Mesothelial cell of epicardium (in vitro differentiated cells): Measurements from ENCODE around the gene METTL14. TPM values are rescaled to one million over a fixed set of nuclear protein-coding genes. Genes with fewer than 3 reads are reported as not detected.
A peak's percentile ranks its signal among the peaks of the same experiment; 100 is the strongest.

Experiments
- DNase-seq, 2 experiments: peaks; one replicate each; pipeline ENCODE4 v3.0.0; 2021; ENCODE audit warnings: low spot score in 2 of 2; ENCODE audit not compliant: unreplicated experiment in 2 of 2
- H3K27ac Mint-ChIP-seq: 2 replicates; pipeline ENCODE4 v1.8.0; 2021; ENCODE audit warnings: mixed read lengths
- H3K27me3 Mint-ChIP-seq: 2 replicates; pipeline ENCODE4 v1.8.0; 2021; ENCODE audit warnings: low read depth, mixed read lengths
- H3K36me3 Mint-ChIP-seq: 2 replicates; pipeline ENCODE4 v1.8.0; 2021; ENCODE audit warnings: mixed read lengths
- H3K4me1 Mint-ChIP-seq: 2 replicates; pipeline ENCODE4 v1.8.0; 2021; ENCODE audit warnings: mixed read lengths
- H3K4me3 Mint-ChIP-seq: 2 replicates; pipeline ENCODE4 v1.8.0; 2021; ENCODE audit warnings: mild to moderate bottlenecking, moderate library complexity, mixed read lengths
- H3K9me3 Mint-ChIP-seq: 2 replicates; pipeline ENCODE4 v1.8.0; 2021; ENCODE audit warnings: mixed read lengths
- CTCF ChIP-seq: fragments of 200-600 bp; sonication (generic); IDR thresholded peaks from one replicate; pipeline ENCODE4 v1.5.0; 2021; ENCODE audit warnings: antibody characterized with exemption; ENCODE audit not compliant: unreplicated experiment
- total RNA-seq: library from RNA; stranded (reverse); gene quantifications from 3 replicates; pipeline ENCODE4 v1.2.1, GENCODE V29; 2021

METTL14 gene
- total RNA-seq, 1 donor from 2014 or later = 60.2 TPM

- no peak overlapping the region for H3K27ac Mint-ChIP-seq
- TF ChIP-seq CTCF = no peak
- peaks cover 28% of the 10 kb centered on the region for H3K4me1 Mint-ChIP-seq
- no peaks in the 10 kb centered on the region for H3K9me3 Mint-ChIP-seq
- H3K36me3 Mint-ChIP-seq = peaks cover 37% of the 10 kb centered on the region
- DNase-seq = no peak
- H3K4me3 Mint-ChIP-seq = no peak overlapping the region
- H3K27me3 Mint-ChIP-seq = no peaks in the 10 kb centered on the region
These were observed 52.9 kb downstream of the METTL14 start for GRCh38 chr4:118738090-118738489.

GRCh38 chr4:118739022-118739713 lies 54.0 kb downstream of the METTL14 start:
- no peak overlapping the region for H3K27ac Mint-ChIP-seq
- TF ChIP-seq CTCF = no peak
- no peaks in the 10 kb centered on the region for H3K27me3 Mint-ChIP-seq
- peaks cover 36% of the 10 kb centered on the region for H3K36me3 Mint-ChIP-seq
- no peaks in the 10 kb centered on the region for H3K9me3 Mint-ChIP-seq
- no peak overlapping the region for H3K4me3 Mint-ChIP-seq
- no peak for DNase-seq
- H3K4me1 Mint-ChIP-seq = peaks cover 28% of the 10 kb centered on the region

- H3K9me3 Mint-ChIP-seq = no peaks in the 10 kb centered on the region
- H3K4me3 Mint-ChIP-seq = no peak overlapping the region
- DNase-seq = no peak
- no peaks in the 10 kb centered on the region for H3K27me3 Mint-ChIP-seq
- H3K4me1 Mint-ChIP-seq = peaks cover 20% of the 10 kb centered on the region
- TF ChIP-seq CTCF = peak; percentile 90
- H3K27ac Mint-ChIP-seq = peak overlapping the region; percentile 58
- peaks cover 42% of the 10 kb centered on the region for H3K36me3 Mint-ChIP-seq
These were observed 55.7 kb downstream of the METTL14 start for GRCh38 chr4:118740869-118741268.

- no peaks in the 10 kb centered on the region for H3K27me3 Mint-ChIP-seq
- DNase-seq = no peak
- no peak for TF ChIP-seq CTCF
- peak overlapping the region; percentile 68 for H3K27ac Mint-ChIP-seq
- H3K4me1 Mint-ChIP-seq = peaks cover 24% of the 10 kb centered on the region
- H3K36me3 Mint-ChIP-seq = peaks cover 42% of the 10 kb centered on the region
- no peak overlapping the region for H3K4me3 Mint-ChIP-seq
- H3K9me3 Mint-ChIP-seq = no peaks in the 10 kb centered on the region
These were observed 56.2 kb downstream of the METTL14 start for GRCh38 chr4:118741301-118741855.

- peaks cover 41% of the 10 kb centered on the region for H3K36me3 Mint-ChIP-seq
- H3K4me3 Mint-ChIP-seq = no peak overlapping the region
- no peak overlapping the region for H3K27ac Mint-ChIP-seq
- no peak for TF ChIP-seq CTCF
- no peak for DNase-seq
- peaks cover 23% of the 10 kb centered on the region for H3K4me1 Mint-ChIP-seq
- no peaks in the 10 kb centered on the region for H3K9me3 Mint-ChIP-seq
- H3K27me3 Mint-ChIP-seq = no peaks in the 10 kb centered on the region
These were observed 56.9 kb downstream of the METTL14 start for GRCh38 chr4:118742050-118742449.
